Glutamatergic neuron (in vitro differentiated cells): Measurements from ENCODE around the gene CACNG3. TPM values are rescaled to one million over a fixed set of nuclear protein-coding genes. Genes with fewer than 3 reads are reported as not detected.

Source experiments
- DNase-seq: peaks from one replicate; pipeline ENCODE4 v3.0.0; 2022
- H3K27ac Mint-ChIP-seq: one replicate; pipeline ENCODE4 v1.8.0; 2020; ENCODE audit warnings: mild to moderate bottlenecking, mixed read lengths, inconsistent platforms; ENCODE audit not compliant: unreplicated experiment
- H3K27me3 Mint-ChIP-seq: one replicate; pipeline ENCODE4 v1.8.0; 2020; ENCODE audit warnings: mild to moderate bottlenecking, moderate library complexity, mixed read lengths, inconsistent platforms; ENCODE audit not compliant: unreplicated experiment
- H3K36me3 Mint-ChIP-seq: one replicate; pipeline ENCODE4 v1.8.0; 2020; ENCODE audit warnings: mild to moderate bottlenecking, mixed read lengths, inconsistent platforms; ENCODE audit not compliant: unreplicated experiment
- H3K4me1 Mint-ChIP-seq: one replicate; pipeline ENCODE4 v1.8.0; 2020; ENCODE audit warnings: mild to moderate bottlenecking, low read depth, mixed read lengths, inconsistent platforms; ENCODE audit not compliant: unreplicated experiment
- H3K4me3 Mint-ChIP-seq: one replicate; pipeline ENCODE4 v1.8.0; 2020; ENCODE audit warnings: mild to moderate bottlenecking, mixed read lengths, inconsistent platforms; ENCODE audit not compliant: unreplicated experiment
- H3K9me3 Mint-ChIP-seq: one replicate; pipeline ENCODE4 v1.8.0; 2020; ENCODE audit warnings: mild to moderate bottlenecking, moderate library complexity, mixed read lengths, inconsistent platforms; ENCODE audit not compliant: unreplicated experiment
- total RNA-seq: library from RNA; stranded (reverse); fragmentation: NEBNext Ultra II Directional; extraction: Animal tissue kit (Norgen Biotek cat#: 25700); gene quantifications from one replicate; pipeline ENCODE4 v1.2.1, GENCODE V29; 2021; ENCODE audit not compliant: unreplicated experiment
- TF ChIP-seq, protein P1 (sequence below): fragments of 200-600 bp; sonication (generic); IDR thresholded peaks from one replicate; pipeline ENCODE4 v1.5.0; 2021; ENCODE audit not compliant: partially characterized antibody, unreplicated experiment

The CACNG3 gene
- total RNA-seq, 1 donor from 2014 or later: 2.2 TPM

DNA sequence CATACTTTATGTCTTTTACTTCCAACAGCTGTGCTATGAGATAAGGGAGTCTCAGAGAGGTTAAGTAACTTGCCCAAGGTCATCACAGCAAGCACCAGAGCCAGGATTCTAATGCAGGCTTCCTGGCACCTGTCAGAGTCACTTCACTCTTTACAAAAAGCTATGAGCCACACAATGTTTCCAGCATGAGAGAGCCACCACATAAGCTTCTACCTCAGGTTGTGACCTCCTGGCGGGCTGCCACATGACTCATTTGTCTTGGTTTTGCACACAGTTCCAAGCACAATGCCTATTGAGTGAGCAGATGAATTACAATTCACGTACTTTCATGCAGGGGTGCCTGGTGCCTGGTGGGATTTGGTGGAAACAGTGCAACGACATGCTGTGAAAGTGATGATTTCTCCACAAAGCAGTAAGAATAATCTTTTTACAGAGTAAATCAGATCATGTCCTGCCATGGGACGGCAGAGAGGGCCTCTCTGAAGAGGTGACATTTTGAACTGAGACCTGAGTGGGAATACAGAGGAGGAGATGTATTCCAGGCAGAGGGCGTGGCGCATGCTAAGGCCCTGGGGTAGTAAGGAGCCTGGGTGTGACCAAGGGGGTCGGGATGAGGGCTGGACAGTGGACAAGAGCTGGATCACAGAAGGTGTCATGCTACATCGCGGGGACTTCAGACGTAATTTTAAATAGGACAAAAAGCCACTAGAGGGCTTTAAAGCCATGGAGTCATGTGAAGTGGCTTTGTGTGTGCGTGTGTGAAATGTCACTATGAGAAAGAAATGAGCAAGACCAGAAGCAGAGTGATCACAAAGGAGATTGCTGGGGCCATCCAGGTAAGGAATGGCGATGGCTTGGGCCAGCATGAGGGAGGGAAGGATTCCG, 53.4 kb downstream of the CACNG3 start:
- DNase-seq: no peak
- H3K4me1 Mint-ChIP-seq: no peaks in the 10 kb centered on the region

DNA sequence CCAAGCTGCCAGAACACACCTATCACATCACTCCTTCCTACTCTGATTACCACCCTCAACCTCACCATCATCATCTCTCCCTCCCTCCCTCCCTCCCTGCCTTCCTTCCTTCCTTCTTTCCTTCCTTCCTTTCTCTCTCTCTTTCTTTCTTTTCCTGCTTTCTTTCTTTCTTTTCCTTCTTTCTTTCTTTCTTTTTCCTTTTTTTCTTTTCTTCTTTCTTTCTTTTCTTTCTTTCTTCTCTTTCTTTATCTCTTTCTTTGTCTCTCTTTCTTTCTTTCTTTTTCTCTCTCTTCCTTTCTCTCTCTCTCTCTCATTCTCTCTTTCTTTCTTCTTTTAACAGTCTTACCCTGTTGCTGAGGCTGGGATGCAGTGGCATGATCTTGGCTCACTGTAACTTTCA, 59.2 kb downstream of the CACNG3 start:
- Mint-ChIP-seq H3K36me3 (peaks cover 3% of the 10 kb centered on the region), H3K4me1 (no peaks in the 10 kb centered on the region), H3K27me3 (no peaks in the 10 kb centered on the region), H3K4me3 (no peak overlapping the region), H3K9me3 (peaks cover 4% of the 10 kb centered on the region), H3K27ac (no peak overlapping the region)
- TF ChIP-seq, protein P1, sequence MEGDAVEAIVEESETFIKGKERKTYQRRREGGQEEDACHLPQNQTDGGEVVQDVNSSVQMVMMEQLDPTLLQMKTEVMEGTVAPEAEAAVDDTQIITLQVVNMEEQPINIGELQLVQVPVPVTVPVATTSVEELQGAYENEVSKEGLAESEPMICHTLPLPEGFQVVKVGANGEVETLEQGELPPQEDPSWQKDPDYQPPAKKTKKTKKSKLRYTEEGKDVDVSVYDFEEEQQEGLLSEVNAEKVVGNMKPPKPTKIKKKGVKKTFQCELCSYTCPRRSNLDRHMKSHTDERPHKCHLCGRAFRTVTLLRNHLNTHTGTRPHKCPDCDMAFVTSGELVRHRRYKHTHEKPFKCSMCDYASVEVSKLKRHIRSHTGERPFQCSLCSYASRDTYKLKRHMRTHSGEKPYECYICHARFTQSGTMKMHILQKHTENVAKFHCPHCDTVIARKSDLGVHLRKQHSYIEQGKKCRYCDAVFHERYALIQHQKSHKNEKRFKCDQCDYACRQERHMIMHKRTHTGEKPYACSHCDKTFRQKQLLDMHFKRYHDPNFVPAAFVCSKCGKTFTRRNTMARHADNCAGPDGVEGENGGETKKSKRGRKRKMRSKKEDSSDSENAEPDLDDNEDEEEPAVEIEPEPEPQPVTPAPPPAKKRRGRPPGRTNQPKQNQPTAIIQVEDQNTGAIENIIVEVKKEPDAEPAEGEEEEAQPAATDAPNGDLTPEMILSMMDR: no peak
- no peak for DNase-seq

More for the DNA sequence above, 53.4 kb downstream of the CACNG3 start:
- Mint-ChIP-seq H3K27me3 (no peaks in the 10 kb centered on the region), H3K27ac (no peak overlapping the region), H3K4me3 (no peak overlapping the region), H3K9me3 (peaks cover 2% of the 10 kb centered on the region), H3K36me3 (no peaks in the 10 kb centered on the region)
- TF ChIP-seq, protein P1: no peak

DNA sequence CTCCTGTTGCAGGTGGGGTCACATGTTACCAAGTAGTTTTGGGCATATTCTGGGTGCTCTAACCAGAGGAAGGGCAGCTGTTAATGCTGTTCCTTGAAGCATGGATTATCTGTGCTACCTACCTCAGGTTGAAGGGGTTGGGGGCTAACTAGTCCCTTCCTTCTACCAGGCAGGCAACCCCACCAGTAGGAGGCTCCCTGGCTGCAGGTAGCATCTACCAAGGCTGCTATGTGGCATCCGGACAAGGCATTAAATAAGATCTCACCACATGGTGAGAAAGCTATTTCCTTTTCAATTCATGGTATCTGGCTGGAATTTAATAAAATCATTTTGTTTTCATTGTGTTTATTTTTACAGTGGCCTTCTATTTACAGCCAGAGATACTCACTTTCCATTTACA, 62.5 kb downstream of the CACNG3 start:
- Mint-ChIP-seq H3K27ac (no peak overlapping the region), H3K27me3 (no peaks in the 10 kb centered on the region), H3K36me3 (peaks cover 3% of the 10 kb centered on the region), H3K4me3 (no peak overlapping the region), H3K9me3 (peaks cover 2% of the 10 kb centered on the region), H3K4me1 (no peaks in the 10 kb centered on the region)
- DNase-seq: no peak
- TF ChIP-seq, protein P1: no peak

DNA sequence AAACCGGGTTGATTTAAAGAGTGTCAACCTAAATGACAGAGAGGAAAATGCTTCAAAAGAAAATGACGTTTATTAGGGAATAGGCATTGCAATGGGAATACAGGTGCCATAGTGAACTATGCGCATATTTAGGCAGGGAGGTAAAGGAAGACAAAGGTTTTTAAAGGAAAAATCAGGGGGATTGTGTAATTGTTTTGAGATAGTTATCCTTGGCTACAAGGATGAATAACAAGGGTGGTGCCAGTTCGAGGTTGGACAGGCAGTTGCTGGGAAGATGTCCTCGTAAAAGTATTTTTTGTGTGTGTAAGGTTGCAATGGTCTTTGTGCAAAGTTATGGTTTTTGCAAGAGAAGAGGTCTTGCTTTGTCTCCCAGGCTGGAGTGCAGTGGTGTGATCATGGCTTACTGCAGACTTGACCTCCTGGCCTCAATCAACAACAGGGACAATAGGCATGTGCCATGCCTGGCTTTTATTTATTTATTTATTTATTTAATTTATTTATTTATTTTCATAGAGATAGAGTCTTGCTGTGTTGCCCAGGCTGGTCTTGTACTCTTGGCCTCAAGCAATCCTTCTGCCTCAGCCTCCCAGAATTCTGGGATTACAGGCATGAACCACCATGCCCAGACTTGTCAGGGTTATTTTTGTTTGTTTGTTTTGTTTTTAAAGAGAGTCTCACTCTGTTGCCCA, 63.1 kb downstream of the CACNG3 start:
- Mint-ChIP-seq H3K9me3 (peaks cover 2% of the 10 kb centered on the region), H3K4me1 (peaks cover 1% of the 10 kb centered on the region), H3K27ac (no peak overlapping the region), H3K36me3 (peaks cover 3% of the 10 kb centered on the region), H3K4me3 (no peak overlapping the region), H3K27me3 (no peaks in the 10 kb centered on the region)
- no peak for DNase-seq
- TF ChIP-seq, protein P1: no peak

DNA sequence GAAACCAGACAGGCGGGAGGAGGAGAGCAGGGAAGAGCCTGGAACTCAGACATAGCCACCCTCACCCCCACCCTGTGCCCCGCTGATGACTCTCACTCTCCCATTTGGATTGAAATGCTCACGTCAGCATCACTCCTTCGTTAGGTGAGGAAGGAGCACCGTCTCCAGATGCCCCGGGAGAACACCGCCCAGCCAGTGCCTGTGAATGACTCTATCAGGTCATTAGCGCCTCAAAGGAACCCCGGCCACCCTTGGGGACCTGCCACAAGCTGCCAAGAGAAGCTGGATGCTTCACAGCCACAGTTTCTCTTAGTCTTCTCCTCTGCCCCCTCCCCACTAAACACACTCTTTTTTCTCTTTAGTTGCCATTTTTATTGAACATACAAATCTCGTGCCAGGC, 66.0 kb downstream of the CACNG3 start:
- TF ChIP-seq, protein P1: no peak
- Mint-ChIP-seq H3K27ac (no peak overlapping the region), H3K4me3 (no peak overlapping the region), H3K9me3 (peaks cover 2% of the 10 kb centered on the region), H3K27me3 (peaks cover 3% of the 10 kb centered on the region), H3K4me1 (peaks cover 8% of the 10 kb centered on the region), H3K36me3 (no peaks in the 10 kb centered on the region)
- peak; percentile 43 for DNase-seq
